ENCODE results near the gene CDH4.

DNA sequence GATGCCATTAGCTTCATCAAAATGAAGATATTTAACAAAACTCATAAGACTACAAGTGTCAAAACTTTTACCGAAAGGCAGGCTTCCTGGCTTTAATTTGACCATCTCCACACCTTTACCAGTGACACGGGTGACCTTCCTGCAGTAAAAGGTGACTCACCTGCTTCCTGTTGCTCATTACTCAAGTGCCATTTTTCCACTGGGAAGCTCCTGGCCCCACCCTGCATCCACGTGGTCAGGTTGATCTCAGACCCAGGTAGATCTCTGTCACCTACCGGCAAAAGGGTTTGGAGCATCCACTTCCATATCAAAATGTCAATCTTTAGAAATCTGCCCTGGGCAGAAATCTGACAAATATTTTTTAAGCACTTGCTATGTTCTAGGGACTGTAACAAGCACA is 31.9 kb upstream of the CDH4 start:
- TF ChIP-seq, protein P1, sequence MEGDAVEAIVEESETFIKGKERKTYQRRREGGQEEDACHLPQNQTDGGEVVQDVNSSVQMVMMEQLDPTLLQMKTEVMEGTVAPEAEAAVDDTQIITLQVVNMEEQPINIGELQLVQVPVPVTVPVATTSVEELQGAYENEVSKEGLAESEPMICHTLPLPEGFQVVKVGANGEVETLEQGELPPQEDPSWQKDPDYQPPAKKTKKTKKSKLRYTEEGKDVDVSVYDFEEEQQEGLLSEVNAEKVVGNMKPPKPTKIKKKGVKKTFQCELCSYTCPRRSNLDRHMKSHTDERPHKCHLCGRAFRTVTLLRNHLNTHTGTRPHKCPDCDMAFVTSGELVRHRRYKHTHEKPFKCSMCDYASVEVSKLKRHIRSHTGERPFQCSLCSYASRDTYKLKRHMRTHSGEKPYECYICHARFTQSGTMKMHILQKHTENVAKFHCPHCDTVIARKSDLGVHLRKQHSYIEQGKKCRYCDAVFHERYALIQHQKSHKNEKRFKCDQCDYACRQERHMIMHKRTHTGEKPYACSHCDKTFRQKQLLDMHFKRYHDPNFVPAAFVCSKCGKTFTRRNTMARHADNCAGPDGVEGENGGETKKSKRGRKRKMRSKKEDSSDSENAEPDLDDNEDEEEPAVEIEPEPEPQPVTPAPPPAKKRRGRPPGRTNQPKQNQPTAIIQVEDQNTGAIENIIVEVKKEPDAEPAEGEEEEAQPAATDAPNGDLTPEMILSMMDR (optimal IDR thresholded peaks at IDR 0.05 in 1 of 3, IDR thresholded peaks at IDR 0.05 in 1 of 3, conservative IDR thresholded peaks at IDR 0.05 in 1 of 3; ENCODE audit: extremely low read depth in 1 of 3, insufficient read depth in 2 of 3, low read length in 3 of 3), result peak in 1 of 3 experiments; percentile 4
- no peak for TF ChIP-seq EZH2 (IDR thresholded peaks at IDR 0.05; ENCODE audit: low read length)

All from keratinocyte (primary cell).